GM23338 (cell line): ENCODE data around the gene RAD51B. TPM values are rescaled to one million over a fixed set of nuclear protein-coding genes. Genes with fewer than 3 reads are reported as not detected.

ENCODE experiments used
- ATAC-seq: fragments of 200-7000 bp; cut with Tn5 transposase; 3 replicates; pipeline ENCODE4 v1.9.1; 2020
- DNase-seq: peaks from one replicate; pipeline ENCODE4 v3.0.0-alpha.2; 2015; ENCODE audit warnings: low spot score
- H2AFZ ChIP-seq: fragments of 200-600 bp; sonication (generic); 2 replicates; pipeline ENCODE4 v1.8.0; 2016; ENCODE audit warnings: antibody characterized with exemption, mild to moderate bottlenecking, moderate library complexity
- H3F3A ChIP-seq: fragments of 200-600 bp; sonication (generic); replicated peaks from 2 replicates; pipeline ENCODE4 v1.8.0; 2017; ENCODE audit warnings: antibody characterized with exemption, mixed run types, low read depth
- H3K27ac ChIP-seq: fragments of 200-600 bp; sonication (generic); 2 replicates; pipeline ENCODE4 v1.6.1; 2016; ENCODE audit warnings: low read depth
- H3K27me3 ChIP-seq: fragments of 200-600 bp; sonication (generic); 2 replicates; pipeline ENCODE4 v1.8.0; 2016; ENCODE audit warnings: mild to moderate bottlenecking, mixed run types, moderate library complexity; ENCODE audit not compliant: insufficient read depth
- H3K36me3 ChIP-seq: fragments of 200-600 bp; sonication (generic); 2 replicates; pipeline ENCODE4 v1.8.0; 2016; ENCODE audit warnings: mild to moderate bottlenecking; ENCODE audit not compliant: insufficient read depth
- H3K4me1 ChIP-seq: fragments of 200-600 bp; sonication (generic); 2 replicates; pipeline ENCODE4 v1.8.0; 2016; ENCODE audit warnings: mild to moderate bottlenecking, moderate library complexity; ENCODE audit not compliant: insufficient read depth
- H3K4me2 ChIP-seq: fragments of 200-600 bp; sonication (generic); 2 replicates; pipeline ENCODE4 v1.7.1; 2017; ENCODE audit warnings: mixed run types
- H3K4me3 ChIP-seq: fragments of 200-600 bp; sonication (generic); 2 replicates; pipeline ENCODE4 v1.6.1; 2016; ENCODE audit warnings: mixed run types
- H3K79me2 ChIP-seq: fragments of 200-600 bp; sonication (generic); replicated peaks from 2 replicates; pipeline ENCODE4 v1.8.0; 2017; ENCODE audit warnings: mild to moderate bottlenecking; ENCODE audit not compliant: insufficient read depth
- H3K9me2 ChIP-seq: fragments of 200-600 bp; sonication (generic); 2 replicates; pipeline ENCODE4 v1.8.0; 2017; ENCODE audit not compliant: insufficient read depth
- H4K20me1 ChIP-seq: fragments of 200-600 bp; sonication (generic); replicated peaks from 2 replicates; pipeline ENCODE4 v1.8.0; 2017; ENCODE audit warnings: mild to moderate bottlenecking; ENCODE audit not compliant: insufficient read depth
- H3K27ac Mint-ChIP-seq: 2 replicates; pipeline ENCODE4 v1.8.0; 2020; ENCODE audit warnings: inconsistent platforms, mild to moderate bottlenecking, moderate library complexity, mixed read lengths
- H3K27me3 Mint-ChIP-seq: 3 replicates; pipeline ENCODE4 v1.8.0; 2022; ENCODE audit warnings: low read depth, mild to moderate bottlenecking, moderate library complexity, mixed read lengths, inconsistent platforms; ENCODE audit not compliant: insufficient read depth, poor library complexity
- H3K36me3 Mint-ChIP-seq: 3 replicates; pipeline ENCODE4 v1.8.0; 2021; ENCODE audit warnings: low read depth, mild to moderate bottlenecking, inconsistent platforms, moderate library complexity, mixed read lengths
- H3K4me1 Mint-ChIP-seq: 3 replicates; pipeline ENCODE4 v1.8.0; 2020; ENCODE audit warnings: mild to moderate bottlenecking, inconsistent platforms, mixed read lengths
- H3K4me3 Mint-ChIP-seq: 3 replicates; pipeline ENCODE4 v1.8.0; 2021; ENCODE audit warnings: moderate library complexity, mild to moderate bottlenecking, inconsistent platforms, mixed read lengths
- H3K9me3 Mint-ChIP-seq: 3 replicates; pipeline ENCODE4 v1.8.0; 2020; ENCODE audit warnings: moderate library complexity, mild to moderate bottlenecking, inconsistent platforms, mixed read lengths
- CTCF ChIP-seq, 2 experiments: fragments of 200-600 bp in 1 of 2; sonication (generic) in 1 of 2; conservative IDR thresholded peaks; 2 replicates each; pipeline versions ENCODE4 v1.5.1 to v1.6.1; 2016 to 2017; ENCODE audit warnings: antibody characterized with exemption in 2 of 2, low read depth in 2 of 2, mild to moderate bottlenecking in 2 of 2, moderate library complexity in 1 of 2
- ETS1 ChIP-seq: IDR thresholded peaks from 2 replicates; pipeline ENCODE4 v1.6.1; 2016; ENCODE audit warnings: antibody characterized with exemption
- EZH2 ChIP-seq: fragments of 200-600 bp; sonication (generic); IDR thresholded peaks from one replicate; pipeline ENCODE4 v1.8.0; 2017; ENCODE audit warnings: antibody characterized with exemption, mild to moderate bottlenecking, low read depth; ENCODE audit not compliant: unreplicated experiment
- EZH2phosphoT487 ChIP-seq: fragments of 200-600 bp; sonication (generic); IDR thresholded peaks from one replicate; pipeline ENCODE4 v1.8.1; 2018; ENCODE audit warnings: antibody characterized with exemption; ENCODE audit not compliant: unreplicated experiment
- NANOG ChIP-seq: IDR thresholded peaks from 2 replicates; pipeline ENCODE4 v1.6.1; 2016; ENCODE audit warnings: antibody characterized with exemption, borderline replicate concordance
- POLR2AphosphoS5 ChIP-seq: IDR thresholded peaks from 2 replicates; pipeline ENCODE4 v1.6.1; 2016; ENCODE audit warnings: antibody characterized with exemption, low read depth
- REST ChIP-seq: IDR thresholded peaks from one replicate; pipeline ENCODE4 v1.6.1; 2018; ENCODE audit warnings: antibody characterized with exemption; ENCODE audit not compliant: unreplicated experiment
- STAT1 ChIP-seq: IDR thresholded peaks from one replicate; pipeline ENCODE4 v1.6.1; 2016; ENCODE audit warnings: antibody characterized with exemption; ENCODE audit not compliant: unreplicated experiment
- ZNF114 ChIP-seq: fragments of 250-450 bp; sonication (Bioruptor Pico); IDR thresholded peaks from 2 replicates; pipeline ENCODE4 v1.5.0; 2020; ENCODE audit warnings: mild to moderate bottlenecking, moderate library complexity
- ZNF331 ChIP-seq: fragments of 250-450 bp; sonication (Bioruptor Pico); IDR thresholded peaks from 2 replicates; pipeline ENCODE4 v1.5.0; 2020; ENCODE audit warnings: low read depth, mild to moderate bottlenecking, moderate library complexity
- ZNF462 ChIP-seq: fragments of 250-450 bp; sonication (Bioruptor Pico); IDR thresholded peaks from 2 replicates; pipeline ENCODE4 v1.5.0; 2020; ENCODE audit warnings: mild to moderate bottlenecking, moderate library complexity
- polyA plus RNA-seq: library from polyadenylated mRNA; unstranded; fragments of >200 nt; fragmentation: Nextera tagmentation; extraction: Ambion mirVana; gene quantifications from 2 replicates; pipeline ENCODE4 v1.2.1, GENCODE V29; 2016
- total RNA-seq: library from RNA; depleted of rRNA; stranded (reverse); fragments of >200 nt; shearing (Covaris generic); gene quantifications from 2 replicates; pipeline ENCODE4 v1.2.3, GENCODE V29; 2014

Gene RAD51B
- total and polyA plus RNA-seq, 2 experiments from 2014 or later, result 15.7 to 29.1 TPM

GRCh38 chr14:68255693-68256178, 436.2 kb downstream of the RAD51B start (continued):
- TF ChIP-seq ETS1 (no peak), REST (no peak)

- Mint-ChIP-seq H3K27ac (no peak overlapping the region), H3K4me3 (no peak overlapping the region), H3K9me3 (no peaks in the 10 kb centered on the region), H3K27me3 (peaks cover 4% of the 10 kb centered on the region), H3K4me1 (peaks cover 80% of the 10 kb centered on the region), H3K36me3 (no peaks in the 10 kb centered on the region)
- H2AFZ ChIP-seq, result no peak overlapping the region
- H3K4me2 ChIP-seq, result no peak overlapping the region
- H3K27ac ChIP-seq, result no peak overlapping the region
- no peak overlapping the region for H3K4me3 ChIP-seq
- peaks cover 76% of the 10 kb centered on the region for H3K4me1 ChIP-seq
- no peaks in the 10 kb centered on the region for H3K27me3 ChIP-seq
- H3K9me2 ChIP-seq, result no peaks in the 10 kb centered on the region
- H3K36me3 ChIP-seq, result no peaks in the 10 kb centered on the region
- no peaks in the 10 kb centered on the region for H3K79me2 ChIP-seq
- no peaks in the 10 kb centered on the region for H3F3A ChIP-seq
- no peak for ATAC-seq
- H4K20me1 ChIP-seq, result no peaks in the 10 kb centered on the region
- no peak for DNase-seq
- TF ChIP-seq ZNF331 (CRISPR knock-in tag) (no peak), POLR2AphosphoS5 (no peak), ZNF114 (CRISPR knock-in tag) (no peak), CTCF (conservative IDR thresholded peaks at IDR 0.05; ENCODE audit: low read depth in 2 of 2) (no peak), NANOG (no peak), EZH2phosphoT487 (no peak), EZH2 (no peak), STAT1 (no peak), ZNF462 (CRISPR knock-in tag) (no peak), ETS1 (no peak)
These were observed 438.4 kb downstream of the RAD51B start for GRCh38 chr14:68257969-68258368.
